Measurements from ENCODE around the gene PCDHGB6.
A peak's percentile ranks its signal among the peaks of the same experiment; 100 is the strongest.
"Not testable (repeated sequence)": the region's sequence is repeated elsewhere in the genome, so short reads cannot be mapped to it uniquely, and the experiment has no call there.

The PCDHGB6 gene

GRCh38 chr5:141369994-141370848 lies 37.6 kb upstream of the PCDHGB6 start, which contains the start of gene PCDHGB3:
Gene PCDHGB3, plus strand, starts transcription at chr5:141370242. Its CDS starts 153 bp downstream, at chr5:141370395.
- TF ChIP-seq CTCF (conservative IDR thresholded peaks at IDR 0.05; ENCODE audit: low read depth, low read length) = peak; percentile 43
- peak within 1 kb of the TSS; percentile 30 for H3K4me3 ChIP-seq (ENCODE audit: low read length)
- DNase-seq (ENCODE audit: low read depth) = no peak

- no peak for TF ChIP-seq CTCF (conservative IDR thresholded peaks at IDR 0.05; ENCODE audit: low read depth, low read length)
- H3K4me3 ChIP-seq (ENCODE audit: low read length) = no peak overlapping the region
- no peak for DNase-seq (ENCODE audit: low read depth)
Measured at GRCh38 chr5:141371572-141372475, 36.0 kb upstream of the PCDHGB6 start.

- peak; percentile 62 for TF ChIP-seq CTCF (conservative IDR thresholded peaks at IDR 0.05; ENCODE audit: low read depth, low read length)
- peak within 1 kb of the TSS; percentile 46 for H3K4me3 ChIP-seq (ENCODE audit: low read length)
- DNase-seq (ENCODE audit: low read depth) = no peak
Measured at GRCh38 chr5:141373673-141374317, 34.0 kb upstream of the PCDHGB6 start, which contains the start of gene PCDHGA6. Gene PCDHGA6, plus strand, starts transcription at chr5:141373891. Its CDS starts 193 bp downstream, at chr5:141374084.

- no peak for TF ChIP-seq CTCF (conservative IDR thresholded peaks at IDR 0.05; ENCODE audit: low read depth, low read length)
- no peak overlapping the region for H3K4me3 ChIP-seq (ENCODE audit: low read length)
- DNase-seq (ENCODE audit: low read depth) = no peak
Measured at GRCh38 chr5:141374627-141375026, 33.2 kb upstream of the PCDHGB6 start.

GRCh38 chr5:141375444-141376155 lies 32.2 kb upstream of the PCDHGB6 start:
- H3K4me3 ChIP-seq (ENCODE audit: low read length); DNase-seq (ENCODE audit: low read depth): not testable (repeated sequence)

- H3K4me3 ChIP-seq (ENCODE audit: low read length) = peak within 1 kb of the TSS; percentile 42
- DNase-seq (ENCODE audit: low read depth) = no peak
- TF ChIP-seq CTCF (conservative IDR thresholded peaks at IDR 0.05; ENCODE audit: low read depth, low read length) = peak; percentile 37
Measured at GRCh38 chr5:141382469-141383294, 25.1 kb upstream of the PCDHGB6 start, which contains the start of gene PCDHGA7. Gene PCDHGA7, plus strand, starts transcription at chr5:141382742. Its CDS starts 158 bp downstream, at chr5:141382900.

Data from retinal pigment epithelial cell (primary cell).